BE2C (cell line): ENCODE results near the gene EPS8L1.

Source experiments
- DNase-seq: peaks from one replicate; pipeline ENCODE4 v3.0.0-alpha.2; 2020
- H3K27me3 ChIP-seq: fragments of 250-450 bp; sonication (Bioruptor Pico); 2 replicates; pipeline ENCODE4 v1.5.1; 2020; ENCODE audit warnings: mild to moderate bottlenecking
- H3K36me3 ChIP-seq: fragments of 250-450 bp; sonication (Bioruptor Pico); 2 replicates; pipeline ENCODE4 v1.5.1; 2020; ENCODE audit warnings: mild to moderate bottlenecking
- H3K4me1 ChIP-seq: fragments of 250-450 bp; sonication (Bioruptor Pico); 2 replicates; pipeline ENCODE4 v1.5.1; 2020
- H3K4me3 ChIP-seq: 2 replicates; pipeline ENCODE4 v1.5.1; 2011; ENCODE audit warnings: low read depth, low read length
- H3K9me3 ChIP-seq: fragments of 250-450 bp; sonication (Bioruptor Pico); 2 replicates; pipeline ENCODE4 v1.5.1; 2020
- TF ChIP-seq, protein P1 (sequence below): IDR thresholded peaks from 2 replicates; pipeline ENCODE4 v1.5.1; 2012; ENCODE audit warnings: mild to moderate bottlenecking, low read depth, low read length

EPS8L1 gene

GRCh38 chr19:55132453-55133129 lies 56.9 kb downstream of the EPS8L1 start:
- peak; percentile 45 for DNase-seq
- TF ChIP-seq, protein P1, sequence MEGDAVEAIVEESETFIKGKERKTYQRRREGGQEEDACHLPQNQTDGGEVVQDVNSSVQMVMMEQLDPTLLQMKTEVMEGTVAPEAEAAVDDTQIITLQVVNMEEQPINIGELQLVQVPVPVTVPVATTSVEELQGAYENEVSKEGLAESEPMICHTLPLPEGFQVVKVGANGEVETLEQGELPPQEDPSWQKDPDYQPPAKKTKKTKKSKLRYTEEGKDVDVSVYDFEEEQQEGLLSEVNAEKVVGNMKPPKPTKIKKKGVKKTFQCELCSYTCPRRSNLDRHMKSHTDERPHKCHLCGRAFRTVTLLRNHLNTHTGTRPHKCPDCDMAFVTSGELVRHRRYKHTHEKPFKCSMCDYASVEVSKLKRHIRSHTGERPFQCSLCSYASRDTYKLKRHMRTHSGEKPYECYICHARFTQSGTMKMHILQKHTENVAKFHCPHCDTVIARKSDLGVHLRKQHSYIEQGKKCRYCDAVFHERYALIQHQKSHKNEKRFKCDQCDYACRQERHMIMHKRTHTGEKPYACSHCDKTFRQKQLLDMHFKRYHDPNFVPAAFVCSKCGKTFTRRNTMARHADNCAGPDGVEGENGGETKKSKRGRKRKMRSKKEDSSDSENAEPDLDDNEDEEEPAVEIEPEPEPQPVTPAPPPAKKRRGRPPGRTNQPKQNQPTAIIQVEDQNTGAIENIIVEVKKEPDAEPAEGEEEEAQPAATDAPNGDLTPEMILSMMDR = peak; percentile 59
- H3K4me3 ChIP-seq = no peak overlapping the region
- no peaks in the 10 kb centered on the region for H3K36me3 ChIP-seq
- H3K27me3 ChIP-seq = peaks cover 69% of the 10 kb centered on the region
- no peaks in the 10 kb centered on the region for H3K4me1 ChIP-seq
- no peaks in the 10 kb centered on the region for H3K9me3 ChIP-seq

GRCh38 chr19:55133639-55134444 lies 58.2 kb downstream of the EPS8L1 start:
- H3K36me3 ChIP-seq = no peaks in the 10 kb centered on the region
- no peak overlapping the region for H3K4me3 ChIP-seq
- peaks cover 62% of the 10 kb centered on the region for H3K27me3 ChIP-seq
- DNase-seq = no peak
- H3K9me3 ChIP-seq = no peaks in the 10 kb centered on the region
- TF ChIP-seq, protein P1 = no peak
- H3K4me1 ChIP-seq = no peaks in the 10 kb centered on the region

- TF ChIP-seq, protein P1 = no peak
- H3K4me3 ChIP-seq = no peak overlapping the region
- DNase-seq = no peak
- H3K4me1 ChIP-seq = no peaks in the 10 kb centered on the region
- H3K36me3 ChIP-seq = no peaks in the 10 kb centered on the region
- peaks cover 57% of the 10 kb centered on the region for H3K27me3 ChIP-seq
- no peaks in the 10 kb centered on the region for H3K9me3 ChIP-seq
Measured at GRCh38 chr19:55134736-55135135, 59.1 kb downstream of the EPS8L1 start.

DNA sequence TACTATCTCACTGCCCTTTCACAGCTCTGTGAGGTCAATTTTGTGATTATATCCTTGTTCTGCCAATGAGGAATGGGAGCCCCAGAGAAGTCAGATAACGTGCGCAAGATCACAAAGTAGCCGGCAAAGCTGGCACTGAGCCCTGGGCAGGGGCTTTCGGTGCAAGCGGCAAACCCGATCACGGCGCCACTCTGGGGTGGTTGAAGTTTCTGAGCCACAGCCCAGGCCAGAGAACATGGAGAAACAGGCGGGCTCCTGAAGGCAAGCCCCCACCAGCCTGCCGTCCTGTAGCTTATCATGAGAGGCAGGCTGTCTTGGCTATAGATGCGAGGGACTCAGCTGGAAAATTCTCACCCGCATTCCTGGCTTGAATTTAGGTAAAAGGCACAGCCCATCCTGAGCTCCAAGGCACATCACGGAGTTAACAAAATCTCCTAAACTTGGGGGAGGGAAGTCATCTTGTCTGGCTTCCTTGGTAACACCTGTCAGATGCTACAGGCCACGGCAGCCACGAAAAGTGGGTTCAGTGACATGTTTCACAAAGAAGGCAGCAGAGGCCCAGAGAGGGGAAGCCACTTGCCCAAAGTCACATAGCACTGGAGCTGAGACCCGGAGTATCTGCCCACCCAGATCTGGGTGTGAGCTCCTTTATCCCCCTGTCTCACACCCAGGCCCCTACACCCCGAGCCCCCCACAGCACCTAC lies 60.9 kb downstream of the EPS8L1 start:
- no peaks in the 10 kb centered on the region for H3K36me3 ChIP-seq
- no peak overlapping the region for H3K4me3 ChIP-seq
- DNase-seq = no peak
- no peaks in the 10 kb centered on the region for H3K4me1 ChIP-seq
- peaks cover 44% of the 10 kb centered on the region for H3K27me3 ChIP-seq
- TF ChIP-seq, protein P1 = no peak
- no peaks in the 10 kb centered on the region for H3K9me3 ChIP-seq
